HCT116 (cell line): Measurements from ENCODE around the gene DOCK1.

Experiments
- CEBPB ChIP-seq: IDR thresholded peaks from 2 replicates; pipeline ENCODE4 v1.6.1; 2012; ENCODE audit warnings: low read depth
- JUND ChIP-seq: IDR thresholded peaks from 2 replicates; pipeline ENCODE4 v1.6.1; 2012
- POLR2A ChIP-seq: IDR thresholded peaks from 2 replicates; pipeline ENCODE4 v1.7.0; 2011; ENCODE audit warnings: borderline replicate concordance; ENCODE audit not compliant: insufficient read depth, insufficient read length; ENCODE audit errors: extremely low read depth
- POLR2AphosphoS5 ChIP-seq: IDR thresholded peaks from 2 replicates; pipeline ENCODE4 v1.6.1; 2011; ENCODE audit warnings: mild to moderate bottlenecking, low read depth, low read length, moderate library complexity
- RAD21 ChIP-seq: IDR thresholded peaks from 2 replicates; pipeline ENCODE4 v1.6.1; 2012; ENCODE audit warnings: low read depth, mild to moderate bottlenecking
- YY1 ChIP-seq: IDR thresholded peaks from 2 replicates; pipeline ENCODE4 v1.6.1; 2011; ENCODE audit warnings: low read length, low read depth, moderate library complexity, mild to moderate bottlenecking; ENCODE audit not compliant: insufficient replicate concordance; ENCODE audit errors: extremely low read depth
- TF ChIP-seq, protein P1 (sequence below), 3 experiments: fragments of 200-600 bp in 1 of 3; sonication (generic) in 1 of 3; IDR thresholded peaks in 2 of 3; conservative IDR thresholded peaks in 1 of 3; 2 replicates each; pipeline ENCODE4 v1.5.1; 2012 to 2017; ENCODE audit warnings: low read depth in 2 of 3, low read length in 2 of 3, antibody characterized with exemption in 1 of 3, borderline replicate concordance in 1 of 3, control low read depth in 1 of 3, mild to moderate bottlenecking in 1 of 3, mixed read lengths in 1 of 3, mixed run types in 1 of 3, moderate library complexity in 1 of 3; ENCODE audit not compliant: insufficient read depth in 1 of 3
- TF ChIP-seq, protein P2 (sequence below): IDR thresholded peaks from 2 replicates; pipeline ENCODE4 v1.6.1; 2012
- TF ChIP-seq, protein P3 (sequence below): IDR thresholded peaks from 2 replicates; pipeline ENCODE4 v1.6.1; 2012

DNA sequence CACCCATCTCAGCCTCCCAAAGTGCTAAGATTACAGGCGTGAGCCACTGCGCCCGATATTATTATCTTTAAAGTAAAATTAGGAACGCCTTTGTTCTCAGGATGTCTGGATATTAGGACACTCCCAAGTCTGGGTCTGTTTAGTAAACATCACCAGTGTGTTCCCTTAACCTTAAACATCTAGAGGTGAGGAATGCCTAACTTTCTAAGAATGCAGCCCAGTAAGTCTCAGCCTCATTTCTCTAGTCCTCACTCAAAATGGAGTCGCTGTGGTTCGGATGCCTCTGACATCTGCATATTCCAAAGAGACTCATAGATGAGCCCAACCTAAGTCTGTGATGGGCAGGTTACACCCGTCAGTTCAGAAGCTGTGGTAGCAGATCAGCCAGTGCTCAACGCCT, 295.4 kb downstream of the DOCK1 start:
- TF ChIP-seq, protein P1, sequence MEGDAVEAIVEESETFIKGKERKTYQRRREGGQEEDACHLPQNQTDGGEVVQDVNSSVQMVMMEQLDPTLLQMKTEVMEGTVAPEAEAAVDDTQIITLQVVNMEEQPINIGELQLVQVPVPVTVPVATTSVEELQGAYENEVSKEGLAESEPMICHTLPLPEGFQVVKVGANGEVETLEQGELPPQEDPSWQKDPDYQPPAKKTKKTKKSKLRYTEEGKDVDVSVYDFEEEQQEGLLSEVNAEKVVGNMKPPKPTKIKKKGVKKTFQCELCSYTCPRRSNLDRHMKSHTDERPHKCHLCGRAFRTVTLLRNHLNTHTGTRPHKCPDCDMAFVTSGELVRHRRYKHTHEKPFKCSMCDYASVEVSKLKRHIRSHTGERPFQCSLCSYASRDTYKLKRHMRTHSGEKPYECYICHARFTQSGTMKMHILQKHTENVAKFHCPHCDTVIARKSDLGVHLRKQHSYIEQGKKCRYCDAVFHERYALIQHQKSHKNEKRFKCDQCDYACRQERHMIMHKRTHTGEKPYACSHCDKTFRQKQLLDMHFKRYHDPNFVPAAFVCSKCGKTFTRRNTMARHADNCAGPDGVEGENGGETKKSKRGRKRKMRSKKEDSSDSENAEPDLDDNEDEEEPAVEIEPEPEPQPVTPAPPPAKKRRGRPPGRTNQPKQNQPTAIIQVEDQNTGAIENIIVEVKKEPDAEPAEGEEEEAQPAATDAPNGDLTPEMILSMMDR (IDR thresholded peaks at IDR 0.05 in 2 of 3, conservative IDR thresholded peaks at IDR 0.05 in 1 of 3; ENCODE audit: borderline replicate concordance in 1 of 3, insufficient read depth in 1 of 3, low read depth in 2 of 3, low read length in 2 of 3), result no peak
- TF ChIP-seq, protein P2, sequence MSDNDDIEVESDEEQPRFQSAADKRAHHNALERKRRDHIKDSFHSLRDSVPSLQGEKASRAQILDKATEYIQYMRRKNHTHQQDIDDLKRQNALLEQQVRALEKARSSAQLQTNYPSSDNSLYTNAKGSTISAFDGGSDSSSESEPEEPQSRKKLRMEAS, result no peak
- TF ChIP-seq JUND, result no peak
- no peak for TF ChIP-seq YY1
- TF ChIP-seq RAD21, result no peak
- TF ChIP-seq, protein P3, sequence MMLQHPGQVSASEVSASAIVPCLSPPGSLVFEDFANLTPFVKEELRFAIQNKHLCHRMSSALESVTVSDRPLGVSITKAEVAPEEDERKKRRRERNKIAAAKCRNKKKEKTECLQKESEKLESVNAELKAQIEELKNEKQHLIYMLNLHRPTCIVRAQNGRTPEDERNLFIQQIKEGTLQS, result no peak
- TF ChIP-seq POLR2A, result no peak
- no peak for TF ChIP-seq CEBPB
- no peak for TF ChIP-seq POLR2AphosphoS5
